Activated CD8-positive, alpha-beta memory T cell treated with anti-CD3 and anti-CD28 coated beads, Interleukin-2, amount 50 U/mL, for 48 hours (primary cell): Measurements from ENCODE around the gene DUSP8.
"Not testable (repeated sequence)": the region's sequence is repeated elsewhere in the genome, so short reads cannot be mapped to it uniquely, and the experiment has no call there.

Source experiments
- DNase-seq: peaks from one replicate; pipeline ENCODE4 v3.0.0-alpha.2; 2020

DUSP8 gene

GRCh38 chr11:1511937-1512496, 60.1 kb downstream of the DUSP8 start:
- no peak for DNase-seq

GRCh38 chr11:1510928-1511327, 61.1 kb downstream of the DUSP8 start:
- no peak for DNase-seq

DNA sequence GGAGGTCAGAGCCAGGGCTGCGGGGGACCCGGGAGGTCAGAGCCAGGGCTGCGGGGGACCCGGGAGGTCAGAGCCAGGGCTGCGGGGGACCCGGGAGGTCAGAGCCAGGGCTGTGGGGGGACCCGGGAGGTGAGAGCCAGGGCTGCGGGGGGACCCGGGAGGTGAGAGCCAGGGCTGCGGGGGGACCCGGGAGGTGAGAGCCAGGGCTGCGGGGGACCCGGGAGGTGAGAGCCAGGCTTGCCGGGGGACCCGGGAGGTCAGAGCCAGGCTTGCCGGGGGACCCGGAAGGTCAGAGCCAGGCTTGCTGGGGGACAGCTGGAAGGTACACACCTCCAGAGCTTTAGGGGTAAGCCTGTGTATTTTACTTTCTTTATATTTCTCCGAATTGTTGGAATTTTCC, 61.7 kb downstream of the DUSP8 start:
- DNase-seq = not testable (repeated sequence)

GRCh38 chr11:1509626-1510255, 62.3 kb downstream of the DUSP8 start:
- no peak for DNase-seq

DNA sequence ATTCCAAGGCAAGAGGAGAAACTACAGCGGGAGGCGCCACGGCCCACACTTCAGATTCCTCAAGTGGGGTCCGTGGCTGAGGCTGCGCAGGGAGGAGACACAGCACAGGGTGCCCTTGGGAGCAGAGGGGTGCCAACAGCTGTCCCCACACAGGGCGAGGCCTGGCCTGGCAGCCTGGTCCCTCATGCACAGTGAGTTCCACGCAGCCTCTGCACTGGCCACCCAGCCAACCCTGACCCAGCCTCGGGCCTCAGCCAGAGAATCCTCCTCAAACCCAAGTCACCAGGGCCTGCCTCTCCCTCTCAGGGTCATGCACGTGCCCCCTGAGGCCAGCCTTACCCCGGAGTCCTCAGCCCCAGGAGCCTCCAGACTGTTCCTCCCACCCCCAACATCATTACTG, 63.1 kb downstream of the DUSP8 start:
- no peak for DNase-seq

GRCh38 chr11:1508491-1508891, 63.6 kb downstream of the DUSP8 start:
- DNase-seq = no peak

DNA sequence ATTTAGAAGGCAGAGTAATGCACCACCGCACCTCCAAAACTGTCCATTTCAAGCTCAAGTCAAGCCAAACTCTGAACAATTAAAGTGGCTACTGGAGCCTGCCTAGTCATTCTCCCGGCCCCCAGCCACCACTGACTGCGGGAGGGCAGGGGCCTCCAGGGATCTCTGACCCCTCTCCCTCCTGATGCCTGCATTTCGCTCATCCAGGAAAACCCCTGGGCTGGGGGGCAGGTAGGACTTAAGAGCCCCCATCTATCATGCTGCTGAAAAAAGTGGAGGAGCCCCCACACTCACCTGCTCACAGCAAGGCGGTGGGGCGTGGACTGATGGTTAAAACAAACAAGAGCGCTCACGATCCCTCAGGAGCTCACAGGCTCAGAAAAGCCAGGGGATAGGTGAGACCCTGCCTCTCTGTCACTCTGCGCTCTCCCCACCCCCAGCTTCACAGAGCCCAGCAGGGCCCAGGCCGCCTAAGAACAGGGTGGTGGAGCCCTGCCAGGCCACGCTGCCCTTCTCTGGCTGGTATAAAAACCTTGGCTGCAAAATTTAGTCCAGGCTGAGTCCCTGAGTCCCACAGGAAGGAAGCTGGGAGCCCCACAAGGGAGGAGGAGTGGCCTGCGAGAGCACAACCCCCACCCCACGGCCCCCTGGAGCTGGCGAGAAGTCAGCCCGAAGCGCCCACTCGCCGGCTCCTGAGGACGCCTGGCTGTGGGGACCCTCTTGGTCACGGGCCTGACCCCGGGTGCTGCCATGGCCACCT, 64.5 kb downstream of the DUSP8 start:
- no peak for DNase-seq

- no peak for DNase-seq
Observed at GRCh38 chr11:1506981-1507380, 65.1 kb downstream of the DUSP8 start.

- DNase-seq = no peak
Observed at GRCh38 chr11:1505480-1505879, 66.6 kb downstream of the DUSP8 start.

- no peak for DNase-seq
Observed at GRCh38 chr11:1504581-1505290, 67.3 kb downstream of the DUSP8 start.

GRCh38 chr11:1504138-1504537, 67.9 kb downstream of the DUSP8 start:
- no peak for DNase-seq
